ENCODE measurements around the gene MS4A4E. TPM values are rescaled to one million over a fixed set of nuclear protein-coding genes. Genes with fewer than 3 reads are reported as not detected.

The MS4A4E gene
- total and polyA plus RNA-seq, 2 of the 8 experiments (the other 6 are each of a cell fraction or from before 2014, with no cell fraction given) = not detected

GRCh38 chr11:60182541-60183330 lies 60.2 kb downstream of the MS4A4E start, which contains the start of gene MS4A6A:
Gene MS4A6A, minus strand, starts transcription at chr11:60183083. Its CDS starts 1,356 bp downstream, at chr11:60181727.
- H3K4me3 ChIP-seq (ENCODE audit: extremely low read depth in 1 of 4, insufficient read depth in 2 of 4, low read depth in 3 of 4, low read length in 4 of 4) = no peak within 1 kb of the TSS
- H2BK5ac ChIP-seq (ENCODE audit: low read depth, low read length) = no peak within 1 kb of the TSS
- WGBS, 2 experiments (ENCODE audit: extremely low coverage in 1 of 2, insufficient coverage in 1 of 2, insufficient read length in 1 of 2, insufficient replicate concordance in 2 of 2, low coverage in 1 of 2, low lambda C conversion rate in 2 of 2, missing lambda C conversion rate in 1 of 2) = 83% methylated on average over 10 of the region's 10 CpGs; no CpG with 5 or more reads in 1 of the 2 experiments
- no peaks in the 10 kb centered on the region for H3K79me2 ChIP-seq (ENCODE audit: control insufficient read depth in 1 of 2, insufficient read depth in 2 of 2, low read length in 2 of 2)
- H4K8ac ChIP-seq (ENCODE audit: extremely low read depth, insufficient read depth, low read length) = no peak within 1 kb of the TSS
- no peaks in the 10 kb centered on the region; the same call in 1 of the 2 replicates for H3K23me2 ChIP-seq (ENCODE audit: low read depth, low read length)
- H3K4ac ChIP-seq (replicated peaks; ENCODE audit: insufficient read length, low read depth, low read length) = no peak within 1 kb of the TSS
- H3K18ac ChIP-seq (ENCODE audit: extremely low read depth, low read length) = no peak within 1 kb of the TSS
- peak within 1 kb of the TSS; percentile 34; the same call in 1 of the 2 replicates for H2AFZ ChIP-seq (ENCODE audit: low read length)
- H3K36me3 ChIP-seq (ENCODE audit: control insufficient read depth in 2 of 4, insufficient read depth in 4 of 4, low read length in 3 of 4) = no peaks in the 10 kb centered on the region
- H2BK12ac ChIP-seq (ENCODE audit: low read depth, low read length) = no peak within 1 kb of the TSS
- no peak within 1 kb of the TSS for H2AK5ac ChIP-seq (ENCODE audit: low read depth, low read length)
- no peak within 1 kb of the TSS for H3K27ac ChIP-seq (ENCODE audit: low read depth, low read length)
- peaks cover 5 to 7% of the 10 kb centered on the region in 2 experiments; a peak in 2 of 4 replicates for H3K9me3 ChIP-seq (ENCODE audit: insufficient read depth in 2 of 2, low read depth in 1 of 2, low read length in 1 of 2)
- FAIRE-seq (no peak), DNase-seq (ENCODE audit: low read depth in 1 of 2, low spot score in 2 of 2) (no peak)
- H3K14ac ChIP-seq (ENCODE audit: insufficient read length) = no peak within 1 kb of the TSS
- H3K27me3 ChIP-seq (replicated peaks in 1 of 4; ENCODE audit: control insufficient read depth in 3 of 4, extremely low read depth in 1 of 4, insufficient read depth in 3 of 4, low read length in 3 of 4) = no peaks in the 10 kb centered on the region
- no peak within 1 kb of the TSS for H4K5ac ChIP-seq (ENCODE audit: insufficient read length, low read depth, low read length)
- POLR2A ChIA-PET (ENCODE audit: partially characterized antibody) = no interaction called here
- H2BK120ac ChIP-seq (replicated peaks; ENCODE audit: low read depth, low read length) = no peak within 1 kb of the TSS
- no peak within 1 kb of the TSS for H3K23ac ChIP-seq (ENCODE audit: insufficient read length)
- H4K91ac ChIP-seq (replicated peaks; ENCODE audit: insufficient read length, low read length) = no peak within 1 kb of the TSS
- no peak within 1 kb of the TSS for H3K9ac ChIP-seq (replicated peaks in 1 of 4; ENCODE audit: extremely low read depth in 1 of 4, low read depth in 3 of 4, low read length in 3 of 4)
- no peak within 1 kb of the TSS for H3K56ac ChIP-seq (replicated peaks; ENCODE audit: insufficient read length, low read depth, low read length)
- H3K79me1 ChIP-seq (ENCODE audit: low read depth, low read length) = no peaks in the 10 kb centered on the region
- CTCF ChIA-PET (ENCODE audit: partially characterized antibody) = interaction anchor here (1.2 to 3.7 kb wide), 4 partner anchors 10 to 166 kb away, joined by 3 to 18 read pairs (median 4); no protein-coding TSS in a partner anchor
- no peak within 1 kb of the TSS for H2BK15ac ChIP-seq (ENCODE audit: low read length)
- no peak within 1 kb of the TSS for H3K4me2 ChIP-seq (ENCODE audit: insufficient read depth in 1 of 2, low read depth in 2 of 2, low read length in 2 of 2)
- H4K20me1 ChIP-seq (replicated peaks in 1 of 2; ENCODE audit: control insufficient read depth in 1 of 2, insufficient read depth in 2 of 2, low read length in 2 of 2) = no peaks in the 10 kb centered on the region
- H2BK20ac ChIP-seq (ENCODE audit: low read length) = no peak within 1 kb of the TSS
- H3K4me1 ChIP-seq (replicated peaks in 1 of 4; ENCODE audit: control insufficient read depth in 3 of 4, insufficient read depth in 4 of 4, low read length in 3 of 4) = 0 out of 7 replicates have a peak, but pooled peaks cover 0 to 2% (median 0%) of the 10 kb centered on the region in 4 experiments
- TF ChIP-seq CTBP2 (IDR thresholded peaks at IDR 0.05; ENCODE audit: borderline replicate concordance, insufficient read depth, insufficient read length, low read length) (no peak), TCF12 (IDR thresholded peaks at IDR 0.05; ENCODE audit: low read depth, low read length) (no peak), GTF2F1 (IDR thresholded peaks at IDR 0.05; ENCODE audit: borderline replicate concordance, low read depth, low read length) (no peak), EZH2 (IDR thresholded peaks at IDR 0.05; ENCODE audit: low read depth, low read length, severe bottlenecking) (no peak), SIRT6 (IDR thresholded peaks at IDR 0.05; ENCODE audit: low read length) (no peak), MAFK (IDR thresholded peaks at IDR 0.05; ENCODE audit: low read depth, low read length) (no peak), EP300 (IDR thresholded peaks at IDR 0.05; ENCODE audit: borderline replicate concordance in 1 of 2, low read depth in 2 of 2, low read length in 2 of 2) (no peak), KDM4A (IDR thresholded peaks at IDR 0.05; ENCODE audit: low read depth, low read length, severe bottlenecking) (no peak), ATF3 (IDR thresholded peaks at IDR 0.05; ENCODE audit: insufficient read depth, low read depth, low read length) (no peak), RXRA (IDR thresholded peaks at IDR 0.05; ENCODE audit: insufficient read depth, low read depth, low read length) (no peak), BRCA1 (IDR thresholded peaks at IDR 0.05; ENCODE audit: low read depth, low read length) (no peak)
